ENCODE measurements around the gene TNFRSF18. TPM values are rescaled to one million over a fixed set of nuclear protein-coding genes. Genes with fewer than 3 reads are reported as not detected.

TNFRSF18 gene
- total RNA-seq, 2 donors from 2014 or later = 3.1 to 3.5 TPM

DNA sequence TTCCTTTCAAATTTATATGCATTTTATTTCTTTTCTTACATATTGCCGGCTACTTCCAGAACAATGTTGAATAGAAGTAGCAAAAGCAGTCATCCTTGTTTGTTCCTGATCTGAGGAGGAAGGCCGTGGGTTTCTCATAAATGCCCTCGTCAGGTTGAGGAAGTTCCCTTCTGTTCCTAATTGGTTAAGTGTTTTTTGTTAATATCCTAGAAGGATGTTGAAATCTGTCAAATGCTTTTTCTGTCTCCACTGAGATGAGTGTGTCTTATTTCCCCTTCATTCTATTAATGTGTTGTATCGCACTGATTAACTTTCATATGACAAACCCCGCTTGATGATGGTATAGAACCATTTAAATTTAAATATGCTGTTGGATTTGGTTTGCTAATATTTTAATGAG lies 17.3 kb downstream of the TNFRSF18 start:
- DNase-seq (ENCODE audit: low spot score) = no peak
- no peaks in the 10 kb centered on the region for H3K9me3 ChIP-seq
- intact Hi-C loops (cut with DNase I) = no loop called here
- no peak overlapping the region for H3K4me3 ChIP-seq
- no peak overlapping the region for H3K27ac ChIP-seq
- WGBS = 76% methylated on average over 5 of the region's 5 CpGs
- no peaks in the 10 kb centered on the region for H3K4me1 ChIP-seq (replicated peaks)
- H3K36me3 ChIP-seq = no peaks in the 10 kb centered on the region
- no peaks in the 10 kb centered on the region for H3K27me3 ChIP-seq (replicated peaks; ENCODE audit: insufficient read depth)
- TF ChIP-seq POLR2AphosphoS5 (IDR thresholded peaks at IDR 0.05) (no peak), POLR2A (IDR thresholded peaks at IDR 0.05) (no peak), CTCF (IDR thresholded peaks at IDR 0.05) (no peak)

DNA sequence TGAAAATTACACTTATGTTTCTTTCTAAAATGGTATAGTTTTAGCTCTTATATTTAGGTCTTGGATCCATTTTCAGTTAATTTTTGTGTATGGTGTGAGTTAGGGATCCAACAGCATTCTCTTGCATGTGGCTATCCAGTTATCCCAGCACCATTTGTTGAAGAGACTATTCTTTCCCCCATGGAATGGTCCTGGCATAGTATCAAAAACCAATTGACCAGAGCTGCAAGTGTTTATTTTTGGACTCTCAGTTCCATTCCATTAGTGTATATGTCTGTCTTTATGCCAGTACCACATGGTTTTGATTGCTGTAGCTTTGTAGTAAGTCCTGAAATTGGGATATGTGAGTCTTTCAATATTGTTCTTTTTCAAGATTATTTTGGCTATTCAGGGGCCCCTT lies 18.5 kb downstream of the TNFRSF18 start:
- intact Hi-C loops (cut with DNase I) = no loop called here
- no peak for TF ChIP-seq POLR2A (IDR thresholded peaks at IDR 0.05)
- TF ChIP-seq POLR2AphosphoS5 (IDR thresholded peaks at IDR 0.05) = no peak
- TF ChIP-seq CTCF (IDR thresholded peaks at IDR 0.05) = no peak
- DNase-seq (ENCODE audit: low spot score) = no peak
- Histone ChIP-seq H3K4me3 (no peak overlapping the region), H3K27me3 (replicated peaks; ENCODE audit: insufficient read depth) (no peaks in the 10 kb centered on the region), H3K36me3 (no peaks in the 10 kb centered on the region), H3K27ac (no peak overlapping the region), H3K4me1 (replicated peaks) (no peaks in the 10 kb centered on the region), H3K9me3 (no peaks in the 10 kb centered on the region)

GRCh38 chr1:1185101-1185765 lies 21.2 kb downstream of the TNFRSF18 start:
- Histone ChIP-seq H3K36me3 (no peaks in the 10 kb centered on the region), H3K4me3 (no peak overlapping the region), H3K27me3 (replicated peaks; ENCODE audit: insufficient read depth) (no peaks in the 10 kb centered on the region), H3K4me1 (replicated peaks) (no peaks in the 10 kb centered on the region), H3K27ac (no peak overlapping the region), H3K9me3 (no peaks in the 10 kb centered on the region)
- WGBS = 85% methylated on average over 30 of the region's 31 CpGs
- no peak for TF ChIP-seq CTCF (IDR thresholded peaks at IDR 0.05)
- TF ChIP-seq POLR2A (IDR thresholded peaks at IDR 0.05) = no peak
- TF ChIP-seq POLR2AphosphoS5 (IDR thresholded peaks at IDR 0.05) = no peak
- intact Hi-C loops (cut with DNase I) = no loop called here
- no peak for DNase-seq (ENCODE audit: low spot score)

DNA sequence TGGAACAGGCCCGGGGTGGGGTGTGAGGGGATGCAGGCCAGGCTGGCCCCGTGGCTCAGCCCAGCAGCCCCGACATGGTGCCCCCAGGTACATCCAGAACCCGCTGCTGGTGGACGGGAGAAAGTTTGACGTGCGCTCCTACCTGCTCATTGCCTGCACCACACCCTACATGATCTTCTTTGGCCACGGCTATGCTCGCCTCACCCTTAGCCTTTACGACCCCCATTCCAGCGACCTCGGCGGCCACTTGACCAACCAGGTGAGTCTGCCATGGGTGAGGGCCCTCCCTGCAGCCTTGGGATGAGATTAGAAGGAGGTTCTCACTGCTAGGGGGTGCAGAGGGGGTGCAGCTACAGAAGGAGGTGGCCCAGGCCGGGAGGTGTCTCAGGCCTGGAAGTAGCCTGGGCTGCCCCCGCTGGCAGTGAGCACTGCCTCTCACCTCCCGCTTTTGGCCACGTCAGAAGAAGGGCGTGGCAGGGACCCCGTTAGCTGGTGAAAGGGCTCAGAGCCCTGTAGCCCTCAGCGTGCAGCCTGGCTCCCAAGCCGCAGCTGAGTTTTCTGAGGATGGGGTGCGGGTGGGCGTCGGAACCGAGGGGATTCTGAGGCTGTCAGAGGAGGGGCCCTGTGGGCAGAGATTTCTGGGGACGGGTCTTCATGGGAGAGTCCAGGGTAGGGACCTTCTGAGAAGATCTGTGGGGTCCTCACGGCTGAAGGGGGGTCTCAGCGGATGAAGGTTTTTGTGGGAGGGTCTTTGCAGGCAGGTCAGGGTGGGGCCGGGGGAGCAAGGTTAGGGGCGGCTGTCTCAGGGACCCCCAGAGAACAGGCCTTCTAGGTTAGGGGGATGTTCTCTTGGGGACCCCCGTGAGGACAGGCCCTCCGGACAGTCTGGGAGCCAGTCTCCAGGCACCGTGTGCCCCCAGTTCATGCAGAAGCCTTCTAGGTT lies 22.3 kb downstream of the TNFRSF18 start:
- intact Hi-C loops (cut with DNase I) = no loop called here
- TF ChIP-seq CTCF (IDR thresholded peaks at IDR 0.05) (no peak), POLR2A (IDR thresholded peaks at IDR 0.05) (no peak), POLR2AphosphoS5 (IDR thresholded peaks at IDR 0.05) (no peak)
- Histone ChIP-seq H3K27ac (no peak overlapping the region), H3K4me1 (replicated peaks) (no peaks in the 10 kb centered on the region), H3K4me3 (no peak overlapping the region), H3K27me3 (replicated peaks; ENCODE audit: insufficient read depth) (no peaks in the 10 kb centered on the region), H3K9me3 (no peaks in the 10 kb centered on the region), H3K36me3 (no peaks in the 10 kb centered on the region)
- DNase-seq (ENCODE audit: low spot score) = no peak
- 84% methylated on average over 33 of the region's 33 CpGs for WGBS

Measured in prostate gland (tissue), 2 donors.